ENCODE data around the gene DNAH7. TPM values are rescaled to one million over a fixed set of nuclear protein-coding genes. Genes with fewer than 3 reads are reported as not detected.

DNAH7 gene
- total RNA-seq, 1 experiment from 2014 or later = 0.09 TPM

DNA sequence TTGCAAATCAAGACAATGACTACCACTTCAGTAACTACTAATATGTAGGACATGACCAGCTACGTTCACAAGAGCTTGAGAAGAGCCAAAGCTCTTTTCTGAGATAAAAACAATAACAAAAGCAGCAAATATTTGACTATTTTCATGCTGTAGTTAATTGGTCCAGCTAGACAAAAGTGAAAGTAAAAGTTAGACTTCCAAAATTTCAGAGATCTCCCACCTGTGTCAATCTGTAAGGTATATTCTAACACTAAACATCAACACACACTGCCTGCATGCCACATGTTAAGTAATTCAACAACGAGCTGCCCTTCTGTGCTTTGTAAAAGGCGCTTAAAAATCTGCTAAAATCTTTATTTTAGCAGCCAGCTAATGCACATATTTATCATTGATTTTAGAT, 225.7 kb downstream of the DNAH7 start:
- Mint-ChIP-seq H3K9me3 (no peaks in the 10 kb centered on the region), H3K27ac (no peak overlapping the region), H3K36me3 (ENCODE audit: insufficient read depth in 1 of 3, low read depth in 3 of 3) (no peaks in the 10 kb centered on the region), H3K4me1 (no peaks in the 10 kb centered on the region), H3K27me3 (ENCODE audit: low read depth) (no peaks in the 10 kb centered on the region), H3K4me3 (no peak overlapping the region)
- DNase-seq = no peak
- Histone ChIP-seq H4K5ac (ENCODE audit: insufficient read length, low read depth, low read length) (no peak overlapping the region), H3K23me2 (ENCODE audit: insufficient read length, low read depth, low read length, poor library complexity, severe bottlenecking) (no peaks in the 10 kb centered on the region), H2AK5ac (ENCODE audit: insufficient read length, low read length) (no peak overlapping the region), H3K79me1 (ENCODE audit: insufficient read depth, low read depth, low read length, poor library complexity, severe bottlenecking) (no peaks in the 10 kb centered on the region), H3K4me1 (ENCODE audit: insufficient read depth, low read length) (no peaks in the 10 kb centered on the region), H4K8ac (replicated peaks; ENCODE audit: insufficient read length, low read depth, low read length) (no peak overlapping the region), H3K27ac (ENCODE audit: insufficient read length, low read depth, low read length) (no peak overlapping the region), H3K27me3 (ENCODE audit: insufficient read depth, low read length) (no peaks in the 10 kb centered on the region), H4K20me1 (ENCODE audit: control insufficient read depth, insufficient read depth, insufficient read length) (no peaks in the 10 kb centered on the region), H2BK20ac (ENCODE audit: low read depth, low read length, poor library complexity, severe bottlenecking) (no peak overlapping the region), H3K9ac (ENCODE audit: extremely low read depth, insufficient read length, low read length) (no peak overlapping the region), H3T11ph (ENCODE audit: low read length) (no peak overlapping the region), H3K79me2 (ENCODE audit: insufficient read depth, low read length) (no peaks in the 10 kb centered on the region), H3K56ac (ENCODE audit: insufficient read length, low read depth, low read length) (no peak overlapping the region), H2BK5ac (ENCODE audit: insufficient read length, low read length) (no peak overlapping the region), H3K23ac (ENCODE audit: insufficient read length, low read depth, low read length) (no peak overlapping the region), H2BK120ac (ENCODE audit: low read depth, low read length, poor library complexity, severe bottlenecking) (no peak overlapping the region), H4K91ac (ENCODE audit: insufficient read length, low read depth, low read length) (no peak overlapping the region), H3K18ac (ENCODE audit: insufficient read length, low read depth, low read length) (no peak overlapping the region), H2BK12ac (ENCODE audit: insufficient read length, low read depth, low read length) (no peak overlapping the region), H2AFZ (ENCODE audit: low read length) (no peak overlapping the region), H3K9me3 (ENCODE audit: control insufficient read depth, low read depth, low read length) (no peaks in the 10 kb centered on the region), H3K4me2 (ENCODE audit: insufficient read depth, insufficient read length, low read length) (no peak overlapping the region), H3K14ac (ENCODE audit: insufficient read depth, low read length) (no peak overlapping the region), H2BK15ac (ENCODE audit: low read depth, low read length) (no peak overlapping the region), H3K4ac (ENCODE audit: low read depth, low read length) (no peak overlapping the region)
- no CpG with 5 or more reads among the region's 3 CpGs for WGBS (ENCODE audit: extremely low coverage, insufficient read length, low lambda C conversion rate)
- TF ChIP-seq, protein P1, sequence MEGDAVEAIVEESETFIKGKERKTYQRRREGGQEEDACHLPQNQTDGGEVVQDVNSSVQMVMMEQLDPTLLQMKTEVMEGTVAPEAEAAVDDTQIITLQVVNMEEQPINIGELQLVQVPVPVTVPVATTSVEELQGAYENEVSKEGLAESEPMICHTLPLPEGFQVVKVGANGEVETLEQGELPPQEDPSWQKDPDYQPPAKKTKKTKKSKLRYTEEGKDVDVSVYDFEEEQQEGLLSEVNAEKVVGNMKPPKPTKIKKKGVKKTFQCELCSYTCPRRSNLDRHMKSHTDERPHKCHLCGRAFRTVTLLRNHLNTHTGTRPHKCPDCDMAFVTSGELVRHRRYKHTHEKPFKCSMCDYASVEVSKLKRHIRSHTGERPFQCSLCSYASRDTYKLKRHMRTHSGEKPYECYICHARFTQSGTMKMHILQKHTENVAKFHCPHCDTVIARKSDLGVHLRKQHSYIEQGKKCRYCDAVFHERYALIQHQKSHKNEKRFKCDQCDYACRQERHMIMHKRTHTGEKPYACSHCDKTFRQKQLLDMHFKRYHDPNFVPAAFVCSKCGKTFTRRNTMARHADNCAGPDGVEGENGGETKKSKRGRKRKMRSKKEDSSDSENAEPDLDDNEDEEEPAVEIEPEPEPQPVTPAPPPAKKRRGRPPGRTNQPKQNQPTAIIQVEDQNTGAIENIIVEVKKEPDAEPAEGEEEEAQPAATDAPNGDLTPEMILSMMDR (conservative IDR thresholded peaks at IDR 0.05) = no peak

Measured in H9 (cell line).